ENCODE measurements around the gene ADAM10.

ADAM10 gene

GRCh38 chr15:58551084-58551763, 198.3 kb downstream of the ADAM10 start:
- DNase-seq (ENCODE audit: low read depth): no peak

- no peak for DNase-seq (ENCODE audit: low read depth)
Observed at GRCh38 chr15:58549785-58550074, 199.8 kb downstream of the ADAM10 start.

GRCh38 chr15:58549013-58549784, 200.3 kb downstream of the ADAM10 start:
- DNase-seq (ENCODE audit: low read depth): no peak

- DNase-seq (ENCODE audit: low read depth): no peak
Observed at GRCh38 chr15:58548308-58549012, 201.0 kb downstream of the ADAM10 start.

GRCh38 chr15:58547628-58548307, 201.7 kb downstream of the ADAM10 start:
- DNase-seq (ENCODE audit: low read depth): no peak

GRCh38 chr15:58546635-58547627, 202.6 kb downstream of the ADAM10 start:
- DNase-seq (ENCODE audit: low read depth): peak; percentile 35

GRCh38 chr15:58546066-58546591, 203.4 kb downstream of the ADAM10 start:
- DNase-seq (ENCODE audit: low read depth): no peak

GRCh38 chr15:58545307-58546065, 204.0 kb downstream of the ADAM10 start:
- no peak for DNase-seq (ENCODE audit: low read depth)

- DNase-seq (ENCODE audit: low read depth): no peak
Observed at GRCh38 chr15:58544756-58545155, 204.8 kb downstream of the ADAM10 start.

GRCh38 chr15:58543664-58544335, 205.7 kb downstream of the ADAM10 start:
- DNase-seq (ENCODE audit: low read depth): no peak

- DNase-seq (ENCODE audit: low read depth): no peak
Observed at GRCh38 chr15:58541410-58542087, 208.0 kb downstream of the ADAM10 start.

GRCh38 chr15:58539548-58539947, 210.0 kb downstream of the ADAM10 start:
- DNase-seq (ENCODE audit: low read depth): no peak

- DNase-seq (ENCODE audit: low read depth): no peak
Observed at GRCh38 chr15:58538901-58539300, 210.6 kb downstream of the ADAM10 start.
